Breast epithelium (tissue), 3 donors: ENCODE results near the gene KLHL17.

Experiments used
- POLR2A ChIP-seq: fragments of 450-650 bp; IDR thresholded peaks from one replicate; pipeline ENCODE4 v1.6.1; 2016; ENCODE audit warnings: antibody characterized with exemption, mild to moderate bottlenecking, moderate library complexity
- POLR2AphosphoS5 ChIP-seq, 3 donors: sonication (generic); formaldehyde crosslinking; IDR thresholded peaks; one replicate each; pipeline ENCODE4 v1.6.1; 2017; ENCODE audit warnings: antibody characterized with exemption in 3 of 3
- TF ChIP-seq, protein P1 (sequence below), 3 donors: fragments of 450-650 bp; IDR thresholded peaks; one replicate each; pipeline ENCODE4 v1.5.1; 2016 to 2017; ENCODE audit warnings: antibody characterized with exemption in 3 of 3, mild to moderate bottlenecking in 3 of 3, moderate library complexity in 3 of 3

DNA sequence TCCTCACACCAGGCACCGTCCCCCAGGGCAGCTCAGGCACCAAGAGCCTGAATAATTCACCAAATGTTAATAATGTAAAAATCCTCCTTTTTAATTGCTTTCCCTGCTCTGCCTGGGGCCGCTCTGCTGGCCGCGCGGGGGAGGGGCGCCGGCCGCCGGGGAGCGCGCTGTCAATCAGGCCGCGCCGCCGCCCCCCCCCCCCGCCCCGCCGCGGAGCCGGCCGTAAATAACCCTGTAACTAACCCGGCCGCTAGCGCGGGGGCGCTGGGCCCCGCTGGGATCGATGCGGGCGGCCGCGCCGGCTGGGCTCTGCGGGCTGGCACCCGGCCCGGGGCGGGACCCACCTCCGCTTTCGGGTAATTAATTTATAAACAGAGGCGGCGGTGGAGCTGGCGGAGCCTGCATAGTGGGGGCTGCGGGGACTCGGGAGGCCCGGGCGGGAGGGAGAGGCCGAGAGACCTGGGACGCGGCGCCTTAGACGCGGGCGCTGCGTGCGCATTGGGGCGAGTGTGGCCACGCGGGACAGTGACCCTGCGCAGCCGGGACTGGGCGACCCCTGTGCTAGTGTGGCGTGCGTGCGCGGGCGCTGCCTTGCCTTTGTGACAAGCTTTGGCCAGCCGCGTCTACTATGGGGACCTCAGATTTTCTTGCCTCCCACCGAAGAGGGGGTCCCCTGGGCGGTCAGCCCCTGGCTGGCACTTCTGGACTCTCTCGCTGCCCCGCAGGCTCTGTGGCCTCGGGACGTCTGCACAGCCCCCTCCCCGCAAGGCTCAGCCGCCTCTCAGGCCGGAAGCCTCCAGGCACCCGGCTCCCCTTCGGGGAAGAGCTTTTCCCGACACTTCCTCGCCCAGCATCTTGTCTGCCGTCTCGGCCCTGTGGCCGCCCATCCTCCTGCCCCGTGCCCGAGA lies 20.0 kb upstream of the KLHL17 start:
- TF ChIP-seq, protein P1, sequence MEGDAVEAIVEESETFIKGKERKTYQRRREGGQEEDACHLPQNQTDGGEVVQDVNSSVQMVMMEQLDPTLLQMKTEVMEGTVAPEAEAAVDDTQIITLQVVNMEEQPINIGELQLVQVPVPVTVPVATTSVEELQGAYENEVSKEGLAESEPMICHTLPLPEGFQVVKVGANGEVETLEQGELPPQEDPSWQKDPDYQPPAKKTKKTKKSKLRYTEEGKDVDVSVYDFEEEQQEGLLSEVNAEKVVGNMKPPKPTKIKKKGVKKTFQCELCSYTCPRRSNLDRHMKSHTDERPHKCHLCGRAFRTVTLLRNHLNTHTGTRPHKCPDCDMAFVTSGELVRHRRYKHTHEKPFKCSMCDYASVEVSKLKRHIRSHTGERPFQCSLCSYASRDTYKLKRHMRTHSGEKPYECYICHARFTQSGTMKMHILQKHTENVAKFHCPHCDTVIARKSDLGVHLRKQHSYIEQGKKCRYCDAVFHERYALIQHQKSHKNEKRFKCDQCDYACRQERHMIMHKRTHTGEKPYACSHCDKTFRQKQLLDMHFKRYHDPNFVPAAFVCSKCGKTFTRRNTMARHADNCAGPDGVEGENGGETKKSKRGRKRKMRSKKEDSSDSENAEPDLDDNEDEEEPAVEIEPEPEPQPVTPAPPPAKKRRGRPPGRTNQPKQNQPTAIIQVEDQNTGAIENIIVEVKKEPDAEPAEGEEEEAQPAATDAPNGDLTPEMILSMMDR (IDR thresholded peaks at IDR 0.05): no peak
- TF ChIP-seq POLR2A (no peak), POLR2AphosphoS5 (IDR thresholded peaks at IDR 0.05) (no peak)
